HG02973 (cell line): ENCODE data around the gene PNMA6E.

ENCODE experiments used
- ATAC-seq: cut with Tn5 transposase; IDR thresholded peaks from one replicate; pipeline ENCODE4 v1.9.1; 2021; ENCODE audit warnings: moderate library complexity; ENCODE audit not compliant: unreplicated experiment

The PNMA6E gene

GRCh38 chrX:153361781-153362397, 39.3 kb downstream of the PNMA6E start:
- no peak for ATAC-seq

DNA sequence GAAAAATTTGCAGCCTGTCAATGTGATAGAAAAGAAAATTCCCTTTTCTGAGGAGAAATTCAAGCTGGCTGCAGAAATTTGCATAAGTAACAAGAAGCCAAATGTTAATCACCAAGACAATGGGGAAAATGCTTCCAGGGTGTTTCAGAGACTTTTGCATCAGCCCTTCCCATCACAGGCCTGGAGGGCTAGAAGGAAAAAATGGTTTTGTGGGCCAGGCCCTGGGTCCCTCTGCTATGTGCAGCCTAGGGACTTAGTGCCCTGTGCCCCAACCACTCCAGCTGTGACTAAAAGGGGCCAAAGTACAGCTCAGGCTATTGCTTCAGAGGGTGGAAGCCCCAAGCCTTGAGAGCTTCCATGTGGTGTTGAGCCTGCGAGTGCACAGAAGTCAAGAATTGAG, 43.3 kb downstream of the PNMA6E start:
- no peak for ATAC-seq

GRCh38 chrX:153353416-153353815, 47.7 kb downstream of the PNMA6E start:
- ATAC-seq = no peak

DNA sequence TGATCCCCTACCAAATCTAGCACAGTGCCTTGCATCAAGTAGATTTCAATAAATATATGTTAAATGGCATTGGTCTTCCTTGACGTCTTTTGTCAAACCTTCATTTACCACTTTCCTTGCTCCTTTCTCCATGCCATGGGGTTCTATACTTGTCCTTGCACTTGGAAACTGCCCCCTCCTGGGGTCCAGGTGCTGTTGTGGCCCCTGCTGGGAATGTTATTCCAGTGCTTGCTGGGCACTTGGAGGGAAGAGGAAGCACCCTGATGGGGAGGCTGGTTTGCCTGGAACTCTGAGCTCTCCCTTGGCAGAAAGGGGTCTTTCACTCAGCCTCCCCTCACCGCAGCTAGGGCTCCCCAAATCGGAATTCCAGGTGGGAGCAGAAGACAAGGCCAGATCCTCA, 48.3 kb downstream of the PNMA6E start:
- no peak for ATAC-seq

DNA sequence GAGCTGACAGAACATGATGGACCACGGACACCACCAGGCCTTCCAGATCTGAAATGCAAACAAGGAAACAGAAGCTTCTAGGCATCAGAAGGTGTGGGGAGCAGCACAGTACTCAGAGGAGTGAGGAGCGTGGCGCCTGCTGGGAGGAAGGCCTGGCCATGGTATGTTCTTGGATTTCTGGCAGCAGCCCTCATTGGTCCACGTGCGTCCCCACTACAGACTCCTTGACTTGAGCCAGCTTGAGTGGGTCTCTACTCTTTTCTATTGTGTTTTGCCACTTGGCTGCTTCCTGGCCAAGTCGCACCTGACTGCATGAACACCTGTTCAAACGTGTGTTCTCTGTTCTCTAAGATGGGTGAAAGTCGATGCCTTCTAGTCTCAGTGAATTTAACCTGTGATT, 49.2 kb downstream of the PNMA6E start:
- ATAC-seq = no peak

GRCh38 chrX:153349952-153350351, 51.2 kb downstream of the PNMA6E start:
- no peak for ATAC-seq

DNA sequence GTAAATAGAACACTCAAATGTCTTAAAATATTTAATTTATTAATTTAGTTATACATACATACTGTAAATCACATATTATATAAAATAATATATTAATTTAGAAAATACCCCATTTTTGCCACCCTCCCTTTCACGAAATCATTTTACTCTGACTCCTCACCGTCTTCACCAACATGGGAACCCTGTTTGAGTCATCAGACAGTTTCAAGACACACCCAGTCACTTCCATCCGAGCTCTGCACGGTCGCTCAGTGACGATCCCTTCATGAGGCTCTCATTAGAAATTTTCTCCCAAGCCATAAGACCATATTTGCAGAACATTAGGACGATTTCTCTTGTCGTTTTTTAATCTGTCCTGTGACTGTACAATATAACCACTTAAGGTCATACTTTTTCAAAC, 52.7 kb downstream of the PNMA6E start:
- no peak for ATAC-seq

- ATAC-seq = no peak
These were observed 53.6 kb downstream of the PNMA6E start for GRCh38 chrX:153347530-153347929.
